ENCODE results near the gene LY6G5B.

Gene LY6G5B

GRCh38 chr6:31645325-31645724, 24.5 kb upstream of the LY6G5B start:
- DNase-seq (ENCODE audit: low spot score): no peak
- no peak for ATAC-seq (ENCODE audit: low read depth)
- no peak overlapping the region for H3K27ac ChIP-seq (ENCODE audit: poor library complexity, severe bottlenecking)
- no peaks in the 10 kb centered on the region for H3K27me3 ChIP-seq (ENCODE audit: insufficient read depth, poor library complexity, severe bottlenecking)
- H3K9me3 ChIP-seq (ENCODE audit: severe bottlenecking): no peaks in the 10 kb centered on the region
- no peaks in the 10 kb centered on the region for H3K4me1 ChIP-seq (ENCODE audit: insufficient read depth, poor library complexity, severe bottlenecking)
- no peak for TF ChIP-seq CTCF (IDR thresholded peaks at IDR 0.05; ENCODE audit: poor library complexity, severe bottlenecking)
- no peak overlapping the region for H3K4me3 ChIP-seq (ENCODE audit: severe bottlenecking)
- H3K36me3 ChIP-seq (ENCODE audit: low read depth): peaks cover 86% of the 10 kb centered on the region

GRCh38 chr6:31651602-31652191, 18.1 kb upstream of the LY6G5B start:
- Histone ChIP-seq H3K9me3 (ENCODE audit: severe bottlenecking) (no peaks in the 10 kb centered on the region), H3K4me3 (ENCODE audit: severe bottlenecking) (peak overlapping the region; percentile 93), H3K36me3 (ENCODE audit: low read depth) (peaks cover 50% of the 10 kb centered on the region), H3K4me1 (ENCODE audit: insufficient read depth, poor library complexity, severe bottlenecking) (no peaks in the 10 kb centered on the region), H3K27me3 (ENCODE audit: insufficient read depth, poor library complexity, severe bottlenecking) (no peaks in the 10 kb centered on the region), H3K27ac (ENCODE audit: poor library complexity, severe bottlenecking) (peak overlapping the region; percentile 84)
- DNase-seq (ENCODE audit: low spot score) (no peak), ATAC-seq (ENCODE audit: low read depth) (peak; percentile 54)
- no peak for TF ChIP-seq CTCF (IDR thresholded peaks at IDR 0.05; ENCODE audit: poor library complexity, severe bottlenecking)

- TF ChIP-seq CTCF (IDR thresholded peaks at IDR 0.05; ENCODE audit: poor library complexity, severe bottlenecking): peak; percentile 11
- Histone ChIP-seq H3K27me3 (ENCODE audit: insufficient read depth, poor library complexity, severe bottlenecking) (no peaks in the 10 kb centered on the region), H3K36me3 (ENCODE audit: low read depth) (peaks cover 36% of the 10 kb centered on the region), H3K9me3 (ENCODE audit: severe bottlenecking) (no peaks in the 10 kb centered on the region), H3K4me3 (ENCODE audit: severe bottlenecking) (peak overlapping the region; percentile 93), H3K27ac (ENCODE audit: poor library complexity, severe bottlenecking) (peak overlapping the region; percentile 84), H3K4me1 (ENCODE audit: insufficient read depth, poor library complexity, severe bottlenecking) (no peaks in the 10 kb centered on the region)
- ATAC-seq (ENCODE audit: low read depth) (peak; percentile 69), DNase-seq (ENCODE audit: low spot score) (peak; percentile 84)
Measured at GRCh38 chr6:31652925-31653724, 16.7 kb upstream of the LY6G5B start.

GRCh38 chr6:31654574-31655348, 15.0 kb upstream of the LY6G5B start:
- Histone ChIP-seq H3K36me3 (ENCODE audit: low read depth) (peaks cover 20% of the 10 kb centered on the region), H3K27me3 (ENCODE audit: insufficient read depth, poor library complexity, severe bottlenecking) (no peaks in the 10 kb centered on the region), H3K4me1 (ENCODE audit: insufficient read depth, poor library complexity, severe bottlenecking) (no peaks in the 10 kb centered on the region), H3K4me3 (ENCODE audit: severe bottlenecking) (no peak overlapping the region), H3K9me3 (ENCODE audit: severe bottlenecking) (no peaks in the 10 kb centered on the region), H3K27ac (ENCODE audit: poor library complexity, severe bottlenecking) (no peak overlapping the region)
- no peak for TF ChIP-seq CTCF (IDR thresholded peaks at IDR 0.05; ENCODE audit: poor library complexity, severe bottlenecking)
- ATAC-seq (ENCODE audit: low read depth) (no peak), DNase-seq (ENCODE audit: low spot score) (no peak)

All from RWPE2 (cell line).